Psoas muscle (tissue), 8 donors: Measurements from ENCODE around the gene GTPBP3. TPM values are rescaled to one million over a fixed set of nuclear protein-coding genes. Genes with fewer than 3 reads are reported as not detected.

ENCODE experiments used
- ATAC-seq, 4 donors: fragments of 200-7000 bp; cut with Tn5 transposase; one replicate each; pipeline ENCODE4 v1.9.1; 2020; ENCODE audit warnings: moderate library complexity in 3 of 4, mild to moderate bottlenecking in 2 of 4
- DNase-seq, 2 donors: peaks; one replicate each; pipeline ENCODE4 v3.0.0-alpha.2; 2020
- H3K27ac ChIP-seq: fragments of 200-600 bp; one replicate; pipeline ENCODE4 v1.8.0; 2022
- H3K27me3 ChIP-seq, 3 donors: fragments of 200-600 bp in 1 of 3; one replicate each; pipeline versions ENCODE4 v1.6.1 to v1.8.0; 2013 to 2022; ENCODE audit warnings: low read length in 2 of 3, mild to moderate bottlenecking in 2 of 3, moderate library complexity in 1 of 3; ENCODE audit not compliant: insufficient read depth in 3 of 3
- H3K36me3 ChIP-seq, 2 donors: fragments of 200-600 bp in 1 of 2; one replicate each; pipeline versions ENCODE4 v1.6.1 to v1.8.0; 2013 to 2022; ENCODE audit warnings: low read depth in 1 of 2, mild to moderate bottlenecking in 1 of 2, moderate library complexity in 1 of 2; ENCODE audit not compliant: insufficient read depth in 1 of 2
- H3K4me1 ChIP-seq: fragments of 200-600 bp; one replicate; pipeline ENCODE4 v1.8.0; 2022
- H3K4me3 ChIP-seq: fragments of 200-600 bp; one replicate; pipeline ENCODE4 v1.8.0; 2022; ENCODE audit warnings: mild to moderate bottlenecking
- H3K9me3 ChIP-seq: fragments of 200-600 bp; one replicate; pipeline ENCODE4 v1.8.0; 2022
- CTCF ChIP-seq: fragments of 200-600 bp; IDR thresholded peaks from one replicate; pipeline ENCODE4 v1.8.0; 2022; ENCODE audit warnings: antibody characterized with exemption
- WGBS, 3 donors: extraction: QIAGEN DNeasy Blood & Tissue Kit; methylation state at CpG; one replicate each; pipeline versions ENCODE4 v1.1.6 to v1.1.7; 2013; 5-methylcytosine and 5-hydroxymethylcytosine counted together
- intact Hi-C, 2 donors: fragments of 100-400 bp; cut with DNase I; formaldehyde crosslinking; loops; one replicate each; pipeline versions ENCODE4 v1.11.0 to v1.14.2; 2022
- polyA plus RNA-seq, 3 donors: library from polyadenylated mRNA; stranded (reverse); fragments of 200-250 nt; gene quantifications; one replicate each; pipeline ENCODE4 v1.2.3, GENCODE V29; 2013
- total RNA-seq, 4 donors: library from RNA; stranded (reverse); fragmentation: NEBNext Ultra II Directional in 2 of 4; extraction: Animal tissue kit (Norgen Biotek cat#: 25700) in 2 of 4; gene quantifications; one replicate each; pipeline versions ENCODE4 v1.2.1 to v1.2.4, GENCODE V29; 2021 to 2023
- donor health status: healthy with polysubstance abuse.
- donor health status: DM: no; HTN: no; CAD: no; lungs with moderate emphysema.
- donor health status: Bipolar disorder and iron deficiency.
- donor health status: healthy.
- donor health status: DM: yes; HTN: yes; CAD: no.
- donor health status: DM: no; HTN: no; CAD: no.
- donor health status: DM: no; HTN: no; CAD: no.
- donor health status: DM: yes; HTN: yes; CAD: no.

The GTPBP3 gene
- total and polyA plus RNA-seq, 7 donors = 6.2 to 16.5 (median 10.1) TPM

- 86 to 89% (median 86%) methylated on average over 17 to 19 of the region's 19 CpGs for WGBS, 3 donors
- no peak overlapping the region for H3K4me3 ChIP-seq
- no peaks in the 10 kb centered on the region for H3K9me3 ChIP-seq
- intact Hi-C loops = no loop called here
- DNase-seq (no peak), ATAC-seq (peak in 1 of 4 donors; percentile 15)
- no peaks in the 10 kb centered on the region for H3K27me3 ChIP-seq
- no peak for TF ChIP-seq CTCF
- H3K27ac ChIP-seq = no peak overlapping the region
- peaks cover 3 to 59% of the 10 kb centered on the region in 2 donors for H3K36me3 ChIP-seq
- H3K4me1 ChIP-seq = no peaks in the 10 kb centered on the region
Observed at GRCh38 chr19:17321655-17322489, 15.5 kb upstream of the GTPBP3 start.

- TF ChIP-seq CTCF = no peak
- Histone ChIP-seq H3K36me3 (peaks cover 3 to 60% of the 10 kb centered on the region in 2 donors), H3K27me3 (no peaks in the 10 kb centered on the region), H3K4me3 (no peak overlapping the region), H3K9me3 (no peaks in the 10 kb centered on the region), H3K4me1 (no peaks in the 10 kb centered on the region), H3K27ac (no peak overlapping the region)
- ATAC-seq = no peak
- intact Hi-C loops = no loop called here
- DNase-seq = no peak
- 62 to 76% (median 68%) methylated on average over 10 of the region's 10 CpGs for WGBS, 3 donors
Observed at GRCh38 chr19:17322854-17323253, 14.5 kb upstream of the GTPBP3 start.

- H3K4me1 ChIP-seq = no peaks in the 10 kb centered on the region
- intact Hi-C loops = no loop called here
- no peaks in the 10 kb centered on the region for H3K9me3 ChIP-seq
- ATAC-seq = no peak
- H3K36me3 ChIP-seq = peaks cover 3 to 60% of the 10 kb centered on the region in 2 donors
- no peak for TF ChIP-seq CTCF
- H3K27ac ChIP-seq = no peak overlapping the region
- 37 to 55% (median 54%) methylated on average over 22 to 52 of the region's 56 CpGs for whole genome bisulfite sequencing, 3 donors
- no peaks in the 10 kb centered on the region for H3K27me3 ChIP-seq
- DNase-seq = no peak
- no peak overlapping the region for H3K4me3 ChIP-seq
Observed at GRCh38 chr19:17323300-17323963, 13.9 kb upstream of the GTPBP3 start.

GRCh38 chr19:17323964-17324332 lies 13.4 kb upstream of the GTPBP3 start:
- ATAC-seq = no peak
- 25 to 45% (median 41%) methylated on average over 7 of the region's 7 CpGs for WGBS, 3 donors
- no peak overlapping the region for H3K27ac ChIP-seq
- no peaks in the 10 kb centered on the region for H3K9me3 ChIP-seq
- no peaks in the 10 kb centered on the region for H3K27me3 ChIP-seq
- DNase-seq = no peak
- no peak overlapping the region for H3K4me3 ChIP-seq
- peaks cover 3 to 59% of the 10 kb centered on the region in 2 donors for H3K36me3 ChIP-seq
- no peaks in the 10 kb centered on the region for H3K4me1 ChIP-seq
- no peak for TF ChIP-seq CTCF
- intact Hi-C loops = no loop called here
